Pancreas (tissue), 10 donors: ENCODE measurements around the gene CAMK4. TPM values are rescaled to one million over a fixed set of nuclear protein-coding genes. Genes with fewer than 3 reads are reported as not detected.

Experiments used
- ATAC-seq, 4 donors: fragments of 200-7000 bp; cut with Tn5 transposase; one replicate each; pipeline versions ENCODE4 v1.8.0 to v1.9.1; 2020; ENCODE audit warnings: mild to moderate bottlenecking in 4 of 4, moderate library complexity in 4 of 4
- DNase-seq, 6 donors: peaks; one replicate each; pipeline ENCODE4 v3.0.0-alpha.2; 2020
- FAIRE-seq: peaks from 2 replicates; lab custom pipeline; 2012; peaks lifted over from hg19 to GRCh38; lab: Jason Lieb, UNC
- H3K27ac ChIP-seq, 4 donors: fragments of 200-600 bp; sonication (generic); 1 replicate in 3 of 4; 2 replicates in 1 of 4; pipeline versions ENCODE4 v1.5.0 to v1.8.0; 2020
- H3K27me3 ChIP-seq, 4 donors: fragments of 200-600 bp; one replicate each; pipeline ENCODE4 v1.8.0; 2021
- H3K36me3 ChIP-seq, 3 donors: fragments of 200-600 bp; sonication (generic) in 1 of 3; one replicate each; pipeline versions ENCODE4 v1.5.0 to v1.8.0; 2020 to 2021
- H3K4me1 ChIP-seq, 3 donors: fragments of 200-600 bp; one replicate each; pipeline ENCODE4 v1.8.0; 2021
- H3K4me3 ChIP-seq, 4 donors: fragments of 200-600 bp; sonication (generic) in 2 of 4; one replicate each; pipeline versions ENCODE4 v1.5.0 to v1.8.0; 2020 to 2021
- H3K9me3 ChIP-seq, 4 donors: fragments of 200-600 bp; one replicate each; pipeline ENCODE4 v1.8.0; 2021
- WGBS, 2 donors: extraction: QIAGEN DNeasy Blood & Tissue Kit; methylation state at CpG; one replicate each; pipeline ENCODE4 v1.1.7; 2013; 5-methylcytosine and 5-hydroxymethylcytosine counted together
- intact Hi-C, 3 donors: fragments of 100-400 bp; cut with DNase I; formaldehyde crosslinking; loops; one replicate each; pipeline versions ENCODE4 v1.11.1 to v1.14.2; 2022
- polyA plus RNA-seq, 2 donors: library from polyadenylated mRNA; stranded (reverse); fragments of 200-250 nt; gene quantifications; one replicate each; pipeline ENCODE4 v1.2.3, GENCODE V29; 2013
- total RNA-seq, 6 donors: library from RNA; stranded (reverse); fragmentation: NEBNext Ultra II Directional in 4 of 6; extraction: Animal tissue kit (Norgen Biotek cat#: 25700) in 4 of 6; gene quantifications; one replicate each; pipeline versions ENCODE4 v1.2.1 to v1.2.4, GENCODE V29; 2021 to 2023
- TF ChIP-seq, protein P1 (sequence below), 4 donors: fragments of 200-600 bp; sonication (generic) in 3 of 4; IDR thresholded peaks; one replicate each; pipeline versions ENCODE4 v1.5.0 to v1.8.0; 2021; ENCODE audit warnings: antibody characterized with exemption in 4 of 4
- donor health status: healthy with polysubstance abuse.
- donor health status: DM: no; HTN: no; CAD: no; lungs with moderate emphysema.
- donor health status: DM: no; HTN: no; CAD: no.
- donor health status: control.
- donor health status: control.
- donor health status: Bipolar disorder and iron deficiency.
- donor health status: DM: yes; HTN: yes; CAD: no.
- donor health status: DM: no; HTN: no; CAD: no.
- donor health status: DM: no; HTN: no; CAD: no.
- donor health status: DM: yes; HTN: yes; CAD: no.

Gene CAMK4
- total and polyA plus RNA-seq, 8 donors = 0.04 to 1.3 (median 0.34) TPM

DNA sequence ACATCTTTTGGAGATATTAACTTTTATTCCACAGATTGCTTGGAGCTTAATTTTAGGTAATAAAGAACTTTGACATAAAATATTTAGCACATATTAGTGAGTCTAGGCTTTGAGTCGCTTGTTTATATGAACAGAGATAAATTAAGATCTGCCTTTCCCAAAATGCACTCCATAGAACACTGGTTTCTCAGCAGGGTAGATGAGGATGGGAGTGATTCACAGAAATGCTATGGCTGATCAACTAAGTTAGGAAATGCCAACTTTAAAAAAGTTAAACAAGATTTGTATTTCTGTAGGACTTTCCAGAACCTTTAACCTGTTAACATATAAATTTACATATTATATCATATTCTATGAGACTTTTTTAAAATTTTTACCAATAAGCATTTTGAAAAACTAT is 222.9 kb downstream of the CAMK4 start:
- TF ChIP-seq, protein P1, sequence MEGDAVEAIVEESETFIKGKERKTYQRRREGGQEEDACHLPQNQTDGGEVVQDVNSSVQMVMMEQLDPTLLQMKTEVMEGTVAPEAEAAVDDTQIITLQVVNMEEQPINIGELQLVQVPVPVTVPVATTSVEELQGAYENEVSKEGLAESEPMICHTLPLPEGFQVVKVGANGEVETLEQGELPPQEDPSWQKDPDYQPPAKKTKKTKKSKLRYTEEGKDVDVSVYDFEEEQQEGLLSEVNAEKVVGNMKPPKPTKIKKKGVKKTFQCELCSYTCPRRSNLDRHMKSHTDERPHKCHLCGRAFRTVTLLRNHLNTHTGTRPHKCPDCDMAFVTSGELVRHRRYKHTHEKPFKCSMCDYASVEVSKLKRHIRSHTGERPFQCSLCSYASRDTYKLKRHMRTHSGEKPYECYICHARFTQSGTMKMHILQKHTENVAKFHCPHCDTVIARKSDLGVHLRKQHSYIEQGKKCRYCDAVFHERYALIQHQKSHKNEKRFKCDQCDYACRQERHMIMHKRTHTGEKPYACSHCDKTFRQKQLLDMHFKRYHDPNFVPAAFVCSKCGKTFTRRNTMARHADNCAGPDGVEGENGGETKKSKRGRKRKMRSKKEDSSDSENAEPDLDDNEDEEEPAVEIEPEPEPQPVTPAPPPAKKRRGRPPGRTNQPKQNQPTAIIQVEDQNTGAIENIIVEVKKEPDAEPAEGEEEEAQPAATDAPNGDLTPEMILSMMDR (IDR thresholded peaks at IDR 0.05) = no peak
- WGBS, 2 donors = 75 to 81% methylated on average over 1 of the region's 1 CpG

DNA sequence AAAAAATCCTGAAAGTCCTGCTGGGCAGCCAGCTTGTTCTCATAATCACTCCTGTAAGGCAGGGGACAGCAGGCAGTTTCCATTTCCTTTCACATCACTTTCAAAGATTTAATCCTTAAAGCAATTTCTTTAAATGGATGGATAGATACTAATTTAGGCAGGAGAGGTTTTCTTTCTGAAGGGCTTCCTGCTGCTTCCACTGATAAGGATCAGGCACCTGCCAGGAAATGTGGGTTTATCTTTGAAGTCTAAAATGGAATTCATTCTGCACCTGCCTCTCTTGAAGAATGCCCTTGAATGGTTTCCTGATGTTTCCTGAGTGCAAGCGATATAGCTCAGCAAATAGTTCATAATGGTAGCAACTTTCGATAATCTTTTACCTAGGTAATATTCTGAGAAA is 223.6 kb downstream of the CAMK4 start:
- Histone ChIP-seq H3K27ac (no peak overlapping the region), H3K27me3 (no peaks in the 10 kb centered on the region), H3K9me3 (no peaks in the 10 kb centered on the region), H3K4me3 (no peak overlapping the region), H3K36me3 (no peaks in the 10 kb centered on the region), H3K4me1 (no peaks in the 10 kb centered on the region)
- TF ChIP-seq, protein P1 (IDR thresholded peaks at IDR 0.05) = no peak
- intact Hi-C loops = no loop called here
- no peak for DNase-seq
- FAIRE-seq = no peak
- ATAC-seq = no peak
- WGBS, 2 donors = 4 to 12% methylated on average over 2 of the region's 2 CpGs

More for the DNA sequence above, 222.9 kb downstream of the CAMK4 start:
- ATAC-seq (no peak), DNase-seq (no peak), FAIRE-seq (no peak)
- no peaks in the 10 kb centered on the region for H3K9me3 ChIP-seq
- intact Hi-C loops = no loop called here
- H3K4me3 ChIP-seq = no peak overlapping the region
- no peaks in the 10 kb centered on the region for H3K4me1 ChIP-seq
- H3K27ac ChIP-seq = no peak overlapping the region
- H3K36me3 ChIP-seq = no peaks in the 10 kb centered on the region
- H3K27me3 ChIP-seq = no peaks in the 10 kb centered on the region

DNA sequence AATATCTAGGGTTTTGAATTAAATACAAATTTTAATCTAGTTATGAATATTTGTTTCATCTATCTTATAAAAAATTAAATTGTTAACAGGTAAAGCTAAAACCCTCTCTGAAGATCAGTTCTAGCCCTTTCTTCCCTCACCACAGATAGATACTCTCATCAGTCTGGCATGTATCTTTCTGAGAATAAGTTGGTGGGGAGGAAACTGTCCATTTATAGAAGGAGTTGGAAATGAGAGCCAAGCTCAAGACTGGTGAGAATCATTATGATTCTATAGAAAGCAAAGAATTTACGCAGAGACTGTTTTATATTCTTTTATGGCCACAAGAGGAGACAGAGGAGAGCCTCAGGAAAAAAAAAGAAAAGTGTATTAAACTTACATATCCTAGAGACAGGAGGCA is 229.1 kb downstream of the CAMK4 start:
- FAIRE-seq = no peak
- peaks cover 0 to 9% (median 0%) of the 10 kb centered on the region in 3 donors for H3K4me1 ChIP-seq
- 93 to 96% methylated on average over 1 of the region's 1 CpG for WGBS, 2 donors
- intact Hi-C loops = no loop called here
- H3K27ac ChIP-seq = no peak overlapping the region
- no peak for DNase-seq
- H3K4me3 ChIP-seq = no peak overlapping the region
- H3K9me3 ChIP-seq = no peaks in the 10 kb centered on the region
- no peak for ATAC-seq
- H3K27me3 ChIP-seq = no peaks in the 10 kb centered on the region
- H3K36me3 ChIP-seq = no peaks in the 10 kb centered on the region
- TF ChIP-seq, protein P1 (IDR thresholded peaks at IDR 0.05) = no peak

DNA sequence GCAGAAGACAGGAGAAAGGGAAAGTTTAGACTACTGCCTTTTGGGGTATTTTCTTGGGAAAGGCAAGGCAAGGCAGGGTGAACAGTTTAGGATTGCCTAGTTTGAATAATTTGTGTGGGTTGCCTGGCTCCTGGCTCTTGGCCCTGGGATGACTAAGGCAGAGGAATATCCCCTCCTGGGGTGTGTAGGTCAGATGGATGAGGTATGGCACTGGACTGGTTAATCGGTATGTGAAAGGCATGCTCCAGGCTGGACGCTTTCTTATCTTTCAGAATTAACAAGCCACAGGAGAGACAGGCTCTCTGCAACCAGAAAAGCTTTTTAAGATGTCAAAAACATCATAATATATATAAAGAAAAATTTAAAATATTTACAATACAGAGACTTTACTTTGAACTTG is 229.6 kb downstream of the CAMK4 start:
- Histone ChIP-seq H3K36me3 (no peaks in the 10 kb centered on the region), H3K27ac (no peak overlapping the region), H3K4me3 (no peak overlapping the region), H3K9me3 (no peaks in the 10 kb centered on the region), H3K4me1 (peaks cover 0 to 9% (median 0%) of the 10 kb centered on the region in 3 donors), H3K27me3 (no peaks in the 10 kb centered on the region)
- DNase-seq (no peak), ATAC-seq (peak in 1 of 4 donors; percentile 19), FAIRE-seq (no peak)
- WGBS, 2 donors = 0 to 10% methylated on average over 2 of the region's 2 CpGs
- intact Hi-C loops = no loop called here
- TF ChIP-seq, protein P1 (IDR thresholded peaks at IDR 0.05) = no peak

DNA sequence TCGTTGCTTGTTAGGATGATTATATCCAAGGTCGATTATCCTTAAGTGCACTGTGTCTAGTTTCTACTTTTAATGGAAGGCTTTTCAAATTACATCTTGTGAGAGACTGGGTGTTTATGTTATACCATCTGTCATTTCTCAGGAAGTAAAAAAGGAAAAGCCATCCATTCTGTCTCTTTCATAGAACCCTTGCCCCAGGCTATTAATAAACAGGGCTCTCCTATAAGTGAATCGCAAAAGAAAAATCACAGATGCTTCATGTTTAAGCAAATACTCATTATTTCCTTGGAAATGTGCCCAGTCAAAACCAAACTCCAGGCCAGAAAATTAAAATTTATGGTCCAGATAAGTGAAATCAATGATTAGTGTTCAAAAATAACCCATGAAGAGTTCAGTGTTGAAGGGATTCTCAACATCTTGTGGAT is 230.0 kb downstream of the CAMK4 start:
- 8 to 13% methylated on average over 3 of the region's 3 CpGs for WGBS, 2 donors
- intact Hi-C loops = no loop called here
- TF ChIP-seq, protein P1 (IDR thresholded peaks at IDR 0.05) = no peak
- no peaks in the 10 kb centered on the region for H3K36me3 ChIP-seq
- no peaks in the 10 kb centered on the region for H3K27me3 ChIP-seq
- ATAC-seq (peak in 2 of 4 donors; percentile 18 to 38), DNase-seq (no peak), FAIRE-seq (no peak)
- H3K27ac ChIP-seq = no peak overlapping the region
- H3K4me1 ChIP-seq = peaks cover 0 to 9% (median 0%) of the 10 kb centered on the region in 3 donors
- H3K9me3 ChIP-seq = no peaks in the 10 kb centered on the region
- H3K4me3 ChIP-seq = no peak overlapping the region
